ENCODE results near the gene HMCN2.
"Not testable (repeated sequence)": the region's sequence is repeated elsewhere in the genome, so short reads cannot be mapped to it uniquely, and the experiment has no call there.

HMCN2 gene

GRCh38 chr9:130395810-130396435 lies 130.4 kb downstream of the HMCN2 start:
- TF ChIP-seq CTCF (IDR thresholded peaks at IDR 0.05) = no peak
- Histone ChIP-seq H3K27me3 (ENCODE audit: control insufficient read depth, insufficient read depth, low read length) (no peaks in the 10 kb centered on the region), H3K36me3 (ENCODE audit: control insufficient read depth, insufficient read depth, low read length) (no peaks in the 10 kb centered on the region), H3K9me3 (ENCODE audit: control insufficient read depth, low read length) (no peaks in the 10 kb centered on the region), H3K4me3 (ENCODE audit: low read depth, low read length) (no peak overlapping the region), H3K79me2 (no peaks in the 10 kb centered on the region), H2AFZ (no peak overlapping the region), H3K9ac (no peak overlapping the region), H3K4me1 (no peaks in the 10 kb centered on the region), H3K4me2 (ENCODE audit: low read length) (no peak overlapping the region), H3K27ac (no peak overlapping the region)

- no peaks in the 10 kb centered on the region for H3K79me2 ChIP-seq
- H3K27me3 ChIP-seq (ENCODE audit: control insufficient read depth, insufficient read depth, low read length) = no peaks in the 10 kb centered on the region
- H3K4me3 ChIP-seq (ENCODE audit: low read depth, low read length) = no peak overlapping the region
- TF ChIP-seq CTCF (IDR thresholded peaks at IDR 0.05) = no peak
- H3K4me2 ChIP-seq (ENCODE audit: low read length) = no peak overlapping the region
- H3K9me3 ChIP-seq (ENCODE audit: control insufficient read depth, low read length) = no peaks in the 10 kb centered on the region
- H2AFZ ChIP-seq = no peak overlapping the region
- no peaks in the 10 kb centered on the region for H3K4me1 ChIP-seq
- no peaks in the 10 kb centered on the region for H3K36me3 ChIP-seq (ENCODE audit: control insufficient read depth, insufficient read depth, low read length)
- H3K9ac ChIP-seq = no peak overlapping the region
- no peak overlapping the region for H3K27ac ChIP-seq
These were observed 131.0 kb downstream of the HMCN2 start for GRCh38 chr9:130396581-130396980.

GRCh38 chr9:130398487-130399240 lies 133.1 kb downstream of the HMCN2 start:
- Histone ChIP-seq H3K36me3 (ENCODE audit: control insufficient read depth, insufficient read depth, low read length) (no peaks in the 10 kb centered on the region), H3K4me3 (ENCODE audit: low read depth, low read length) (no peak overlapping the region), H3K9ac (no peak overlapping the region), H3K4me2 (ENCODE audit: low read length) (no peak overlapping the region), H3K27ac (no peak overlapping the region), H3K27me3 (ENCODE audit: control insufficient read depth, insufficient read depth, low read length) (no peaks in the 10 kb centered on the region), H2AFZ (no peak overlapping the region), H3K9me3 (ENCODE audit: control insufficient read depth, low read length) (no peaks in the 10 kb centered on the region), H3K4me1 (no peaks in the 10 kb centered on the region), H3K79me2 (no peaks in the 10 kb centered on the region)
- no peak for TF ChIP-seq CTCF (IDR thresholded peaks at IDR 0.05)

- Histone ChIP-seq H3K9ac (no peak overlapping the region), H3K79me2 (no peaks in the 10 kb centered on the region), H3K4me3 (ENCODE audit: low read depth, low read length) (no peak overlapping the region), H3K36me3 (ENCODE audit: control insufficient read depth, insufficient read depth, low read length) (no peaks in the 10 kb centered on the region), H3K4me1 (no peaks in the 10 kb centered on the region), H3K27ac (no peak overlapping the region), H3K27me3 (ENCODE audit: control insufficient read depth, insufficient read depth, low read length) (no peaks in the 10 kb centered on the region), H2AFZ (no peak overlapping the region), H3K4me2 (ENCODE audit: low read length) (no peak overlapping the region), H3K9me3 (ENCODE audit: control insufficient read depth, low read length) (no peaks in the 10 kb centered on the region)
- TF ChIP-seq CTCF (IDR thresholded peaks at IDR 0.05) = no peak
These were observed 134.2 kb downstream of the HMCN2 start for GRCh38 chr9:130399768-130400167.

GRCh38 chr9:130400870-130401269 lies 135.3 kb downstream of the HMCN2 start:
- no peak overlapping the region for H3K4me3 ChIP-seq (ENCODE audit: low read depth, low read length)
- no peak overlapping the region for H3K9ac ChIP-seq
- H2AFZ ChIP-seq = no peak overlapping the region
- H3K27me3 ChIP-seq (ENCODE audit: control insufficient read depth, insufficient read depth, low read length) = no peaks in the 10 kb centered on the region
- H3K36me3 ChIP-seq (ENCODE audit: control insufficient read depth, insufficient read depth, low read length) = no peaks in the 10 kb centered on the region
- H3K4me1 ChIP-seq = no peaks in the 10 kb centered on the region
- H3K4me2 ChIP-seq (ENCODE audit: low read length) = no peak overlapping the region
- no peak overlapping the region for H3K27ac ChIP-seq
- H3K9me3 ChIP-seq (ENCODE audit: control insufficient read depth, low read length) = no peaks in the 10 kb centered on the region
- no peak for TF ChIP-seq CTCF (IDR thresholded peaks at IDR 0.05)
- no peaks in the 10 kb centered on the region for H3K79me2 ChIP-seq

- not testable (repeated sequence) for H3K27ac ChIP-seq; H3K9me3 ChIP-seq (ENCODE audit: control insufficient read depth, low read length); H3K4me1 ChIP-seq; H2AFZ ChIP-seq; H3K36me3 ChIP-seq (ENCODE audit: control insufficient read depth, insufficient read depth, low read length); H3K9ac ChIP-seq; H3K4me3 ChIP-seq (ENCODE audit: low read depth, low read length); H3K79me2 ChIP-seq; H3K27me3 ChIP-seq (ENCODE audit: control insufficient read depth, insufficient read depth, low read length); H3K4me2 ChIP-seq (ENCODE audit: low read length)
These were observed 136.2 kb downstream of the HMCN2 start for GRCh38 chr9:130401742-130402141.

Measured in parathyroid adenoma (tissue), 2 donors.